NCI-H2029 (cell line): ENCODE measurements around the gene DCAF10.
"Not testable (repeated sequence)": the region's sequence is repeated elsewhere in the genome, so short reads cannot be mapped to it uniquely, and the experiment has no call there.

ENCODE experiments used
- DNase-seq: peaks from one replicate; lab custom pipeline; 2025; lab: John Stamatoyannopoulos, UW

DCAF10 gene

DNA sequence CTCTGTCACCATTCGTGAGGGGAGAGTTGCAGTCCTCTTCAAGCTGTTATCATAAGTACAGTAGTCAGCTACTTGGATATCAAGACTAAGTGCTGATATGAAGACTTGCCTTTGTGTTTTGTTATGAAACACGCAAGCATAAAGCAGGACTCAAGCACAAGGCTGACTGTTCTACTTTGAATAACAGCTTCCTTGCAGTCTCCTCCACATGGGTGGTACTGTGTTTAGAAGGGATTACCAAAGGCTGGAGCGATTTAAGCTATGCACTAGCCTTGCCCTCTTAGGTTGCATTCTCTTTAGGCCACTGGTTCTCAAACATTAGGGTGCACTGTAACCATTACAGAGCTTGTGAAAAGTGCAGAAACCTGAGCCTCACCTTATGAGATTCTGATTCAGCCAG, 61.9 kb downstream of the DCAF10 start:
- no peak for DNase-seq

DNA sequence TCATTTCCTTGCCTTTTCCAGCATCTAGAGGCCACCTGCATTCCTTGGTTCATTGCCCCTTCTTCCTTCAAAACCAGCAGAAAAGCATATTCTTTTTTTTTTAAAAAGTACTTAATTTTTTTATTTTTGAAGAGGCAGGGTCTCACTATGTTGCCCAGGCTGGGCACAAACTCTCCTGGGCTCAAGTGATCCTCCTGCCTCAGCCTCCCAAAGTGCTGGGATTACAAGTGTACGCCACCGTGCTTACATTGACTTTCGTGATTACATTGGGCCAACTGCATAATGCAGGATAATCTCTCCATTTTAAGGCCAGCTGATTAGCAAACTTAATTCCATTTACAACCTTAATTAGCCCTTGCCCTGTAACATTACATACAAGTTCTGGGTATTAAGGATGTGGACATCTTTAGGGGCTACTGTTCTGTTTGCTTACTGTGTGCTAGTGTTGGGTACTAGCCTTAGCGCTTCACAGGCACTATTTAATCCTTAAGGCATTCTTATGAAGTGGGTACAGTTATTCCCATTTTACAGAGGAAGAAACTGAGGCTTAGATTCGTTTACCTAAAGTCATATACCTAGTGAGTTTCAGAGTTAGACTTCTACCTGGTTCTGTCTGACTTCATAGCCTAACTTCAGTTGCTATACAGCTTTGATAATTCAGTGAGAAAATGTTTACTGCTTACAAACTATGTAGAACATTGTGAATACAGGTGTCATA, 69.6 kb downstream of the DCAF10 start:
- no peak for DNase-seq

DNA sequence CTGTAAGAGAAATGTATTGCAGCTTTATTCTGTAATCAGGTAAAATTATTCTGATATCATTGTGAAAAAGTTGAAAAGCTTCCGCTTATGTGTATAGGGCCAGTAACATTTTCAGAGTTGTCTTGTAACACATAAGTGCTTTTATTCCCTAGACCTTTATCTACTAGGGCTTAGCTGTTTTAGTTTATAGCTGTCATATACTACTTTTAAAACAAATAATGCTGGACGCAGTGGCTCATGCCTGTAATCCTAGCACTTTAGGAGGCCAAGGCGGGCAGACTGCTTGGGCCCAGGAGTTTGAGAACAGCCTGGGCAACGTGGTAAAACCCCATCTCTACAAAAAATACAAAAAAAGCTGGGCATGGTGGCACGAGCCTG, 70.2 kb downstream of the DCAF10 start:
- no peak for DNase-seq

DNA sequence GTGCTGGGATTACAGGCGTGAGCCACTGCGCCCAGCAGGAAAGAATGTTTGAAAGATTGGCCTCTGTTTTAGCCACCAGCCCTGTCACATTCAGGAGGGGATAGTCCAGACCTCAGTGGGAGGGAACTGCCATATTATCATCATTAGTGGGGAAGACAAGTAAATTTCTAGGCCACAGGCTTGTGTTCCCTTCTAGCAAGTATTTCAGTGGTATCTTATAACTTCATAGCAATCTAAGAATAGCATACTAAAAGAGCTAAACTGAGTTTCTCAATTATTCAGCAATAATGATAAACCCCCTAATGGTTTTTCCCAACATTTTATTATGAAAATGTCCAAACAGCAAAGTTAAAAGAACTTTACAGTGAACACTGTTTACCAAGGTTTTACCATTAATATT, 73.4 kb downstream of the DCAF10 start:
- DNase-seq: no peak

DNA sequence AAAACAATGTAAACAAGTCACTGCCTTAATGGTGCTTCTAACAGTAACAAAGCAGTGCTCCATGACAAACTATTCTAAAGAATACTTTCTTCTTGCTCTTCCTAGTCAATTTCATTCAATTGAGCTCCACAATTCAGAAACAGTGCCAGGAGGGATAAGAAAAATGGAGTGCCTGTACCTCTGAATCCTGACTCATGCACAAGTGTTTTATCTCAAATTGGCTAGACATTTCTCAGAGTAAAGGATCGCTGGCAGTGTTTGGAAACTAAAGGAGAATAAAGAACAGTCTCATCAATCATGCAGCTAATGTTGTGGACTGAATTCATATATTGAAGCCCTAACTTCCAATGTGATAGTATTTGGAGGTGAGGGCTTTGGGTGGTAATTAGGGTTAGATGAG, 75.8 kb downstream of the DCAF10 start:
- no peak for DNase-seq

DNA sequence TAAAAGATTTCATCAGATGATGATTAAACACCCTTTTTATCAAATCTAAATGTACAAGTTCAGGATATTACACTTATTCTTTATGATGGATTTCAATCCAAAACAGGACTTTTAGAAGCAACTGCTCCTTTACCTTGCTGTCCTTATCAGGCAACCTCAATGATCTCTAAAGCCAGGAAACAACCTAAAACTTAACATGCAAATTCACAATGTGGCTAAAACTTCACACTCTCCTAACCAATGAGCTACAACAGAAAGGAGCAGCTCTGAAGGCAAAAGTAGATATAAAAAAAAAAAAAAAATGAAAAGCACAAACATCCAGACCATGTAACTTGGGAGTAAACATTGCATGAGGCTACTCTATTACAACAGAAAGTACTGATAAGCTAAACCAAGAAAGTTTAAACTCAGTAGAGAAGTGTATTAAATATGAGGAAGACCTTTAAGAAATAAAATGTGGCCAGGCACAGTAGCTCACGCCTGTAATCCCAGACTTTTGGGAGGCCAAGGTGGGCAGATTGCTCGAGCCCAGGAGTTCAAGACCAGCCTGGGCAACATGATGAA, 80.4 kb downstream of the DCAF10 start:
- no peak for DNase-seq

DNA sequence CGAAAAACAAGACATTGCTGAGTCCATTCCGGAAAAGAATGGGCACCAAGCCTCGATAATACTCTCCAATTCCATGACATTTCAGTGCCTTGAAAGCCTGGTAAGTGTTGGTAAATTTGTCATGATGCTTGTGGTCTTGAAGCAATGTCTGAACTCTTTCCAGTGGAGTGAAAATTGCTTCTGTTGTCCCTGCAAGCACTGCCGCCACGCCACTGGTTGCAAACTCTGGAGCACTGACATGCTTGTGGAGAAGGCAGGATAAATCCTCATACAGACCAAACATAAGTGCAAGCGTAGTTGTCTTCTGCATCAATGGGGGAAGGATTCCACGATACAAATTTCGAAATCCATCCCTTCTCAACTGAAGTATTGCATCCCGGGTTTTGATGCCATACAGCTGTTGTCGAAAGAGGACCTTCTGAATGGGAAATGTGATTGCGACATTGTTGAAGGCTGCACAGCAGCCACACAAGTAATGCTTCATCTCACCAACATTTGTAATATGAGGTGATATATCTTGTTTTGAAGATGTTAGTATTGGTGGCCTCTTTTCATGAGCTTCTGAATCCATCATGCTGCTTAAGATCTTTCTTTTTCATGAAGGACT, 87.5 kb downstream of the DCAF10 start:
- DNase-seq: not testable (repeated sequence)

DNA sequence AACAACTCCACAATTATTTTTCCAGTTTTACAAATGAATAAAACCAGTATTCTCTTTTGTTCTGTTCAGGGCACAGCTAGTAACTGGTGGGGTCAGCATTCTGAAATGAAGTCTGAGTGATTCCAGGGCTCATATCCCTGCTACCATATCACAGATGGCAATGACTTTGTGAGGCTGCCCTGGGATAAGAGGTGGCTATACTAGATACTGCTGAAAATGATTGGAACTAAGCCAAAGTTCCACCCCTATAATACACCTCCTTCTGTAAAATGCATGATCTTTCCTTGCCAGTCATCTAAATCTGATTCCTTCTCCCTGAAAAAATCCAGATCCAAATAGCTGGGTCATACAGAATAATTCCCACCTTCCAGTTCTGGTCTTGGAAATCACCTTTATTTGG, 88.9 kb downstream of the DCAF10 start:
- DNase-seq: no peak

DNA sequence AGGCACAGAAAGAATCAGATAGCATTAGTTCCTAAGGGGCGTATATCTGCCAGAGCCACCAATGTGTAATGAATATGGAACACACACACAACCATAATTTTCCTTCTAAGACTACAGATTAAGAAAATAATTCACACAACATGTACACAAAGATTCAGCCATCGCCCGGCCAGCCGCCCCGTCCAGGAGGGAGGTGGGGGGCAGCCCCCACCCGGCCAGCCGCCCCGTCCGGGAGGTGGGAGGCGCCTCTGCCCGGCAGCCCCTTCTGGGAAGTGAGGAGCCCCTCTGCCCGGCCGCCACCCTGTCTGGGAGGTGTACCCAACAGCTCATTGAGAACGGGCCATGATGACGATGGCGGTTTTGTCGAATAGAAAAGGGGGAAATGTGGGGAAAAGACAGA, 90.4 kb downstream of the DCAF10 start:
- not testable (repeated sequence) for DNase-seq

DNA sequence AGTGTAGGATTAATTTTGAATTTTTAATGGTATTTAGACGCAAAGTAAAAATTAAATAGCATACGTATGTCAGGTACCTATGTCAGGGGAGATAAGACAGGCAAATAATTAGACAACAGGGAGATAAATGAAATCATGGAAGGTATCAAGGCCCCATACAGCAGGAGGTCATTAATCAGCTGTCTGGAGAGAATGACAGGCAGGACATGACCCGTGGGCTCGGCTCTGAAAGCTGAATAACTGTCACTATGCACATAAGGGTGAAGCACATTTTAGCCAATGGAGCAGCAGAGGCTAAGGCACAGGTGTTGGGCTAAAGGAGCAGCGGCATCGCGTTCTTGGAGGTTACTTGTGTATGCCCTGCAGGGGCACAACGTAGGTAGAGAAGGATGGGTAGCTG, 91.5 kb downstream of the DCAF10 start:
- DNase-seq: no peak

DNA sequence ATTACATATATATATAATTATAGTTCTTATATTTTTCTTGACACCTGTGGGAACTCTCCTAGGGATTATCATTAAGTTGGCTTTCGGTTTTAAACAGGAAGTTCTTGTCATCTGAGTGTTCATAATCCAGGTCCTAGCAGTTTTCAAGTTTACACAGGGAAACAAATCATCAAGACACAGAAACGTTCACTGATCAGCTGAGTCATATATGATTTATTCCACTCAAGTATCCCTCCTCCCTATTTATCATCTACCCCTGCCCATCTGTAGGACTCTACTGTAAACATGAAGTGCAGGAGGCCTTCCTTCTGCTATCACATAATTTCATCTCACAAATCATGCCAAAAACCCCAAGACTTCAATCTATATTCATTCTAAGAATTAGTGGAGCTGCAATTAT, 97.1 kb downstream of the DCAF10 start:
- no peak for DNase-seq

DNA sequence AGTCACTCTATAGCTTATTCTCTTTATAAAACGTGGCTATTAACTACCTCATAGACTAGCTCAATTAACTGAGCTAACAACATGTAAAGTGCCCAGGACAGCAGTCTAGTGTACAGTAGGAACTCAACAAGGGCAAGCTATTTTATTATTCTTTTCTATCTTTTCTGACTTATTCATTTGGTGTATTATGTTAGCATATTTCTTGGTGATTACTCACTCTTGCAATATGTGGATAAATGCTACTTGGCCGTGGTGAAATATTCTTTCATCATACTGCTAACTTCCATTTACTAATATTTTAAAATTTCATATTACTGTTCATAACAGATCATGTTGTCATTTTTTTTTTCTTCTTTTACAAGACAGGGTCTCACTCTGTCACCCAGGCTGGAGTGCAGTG, 98.4 kb downstream of the DCAF10 start:
- DNase-seq: no peak

DNA sequence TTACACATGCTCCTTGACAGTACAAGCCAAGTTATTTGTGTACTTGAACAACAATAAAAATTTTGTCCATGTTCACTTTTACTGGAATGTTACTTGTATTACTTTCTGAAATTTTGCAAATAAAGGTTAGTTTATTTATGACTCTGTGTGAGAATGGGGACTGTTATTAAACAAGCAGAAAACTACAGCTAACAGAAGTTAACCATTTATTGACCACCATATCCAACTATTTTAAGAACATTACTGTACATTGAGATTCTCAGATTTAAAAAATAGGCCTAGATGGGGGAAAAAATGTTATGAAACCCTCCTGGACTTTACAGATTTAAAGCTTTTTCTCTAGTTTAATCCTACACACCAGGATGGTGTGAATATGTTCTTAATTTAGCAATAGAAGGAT, 101.5 kb downstream of the DCAF10 start:
- DNase-seq: no peak

DNA sequence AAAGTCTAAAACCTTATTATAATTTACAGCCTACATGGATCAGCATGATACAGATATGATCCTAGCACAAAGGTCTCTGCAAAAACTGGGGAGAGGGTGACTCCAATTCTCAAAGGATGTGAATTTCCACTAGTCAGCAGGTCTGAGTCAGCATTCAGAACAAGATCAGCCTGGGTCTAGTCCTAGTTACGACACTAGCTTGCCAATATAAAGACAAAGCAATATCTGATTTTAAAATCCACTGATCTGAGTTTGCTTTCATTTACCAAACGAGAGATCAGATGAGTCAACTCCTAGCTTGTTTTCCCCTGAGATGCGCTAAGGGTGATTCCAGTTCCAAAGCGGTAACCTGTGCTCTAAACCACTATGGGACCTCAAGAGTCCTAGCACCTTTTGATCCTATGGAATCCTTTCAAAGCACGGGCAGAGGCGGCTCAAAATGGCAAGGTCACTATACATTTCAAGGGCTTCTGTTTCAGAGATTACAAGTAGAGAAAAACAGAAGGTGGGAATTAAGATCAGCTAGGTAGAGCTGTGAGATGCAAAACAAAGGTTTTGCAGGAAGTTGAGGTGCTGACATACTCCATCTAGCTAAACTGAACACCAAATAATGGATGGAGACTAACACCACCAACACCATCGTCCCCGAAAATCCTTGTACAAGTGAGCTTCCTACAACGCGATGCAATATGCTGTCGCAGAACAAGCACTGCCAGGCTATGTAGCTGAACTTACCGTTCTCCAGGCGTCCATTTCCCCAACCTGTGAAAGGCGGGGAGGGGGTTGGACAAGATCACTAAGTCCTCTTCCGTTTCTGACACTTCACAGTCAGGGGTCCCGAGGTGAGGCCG, 102.4 kb downstream of the DCAF10 start:
- no peak for DNase-seq

DNA sequence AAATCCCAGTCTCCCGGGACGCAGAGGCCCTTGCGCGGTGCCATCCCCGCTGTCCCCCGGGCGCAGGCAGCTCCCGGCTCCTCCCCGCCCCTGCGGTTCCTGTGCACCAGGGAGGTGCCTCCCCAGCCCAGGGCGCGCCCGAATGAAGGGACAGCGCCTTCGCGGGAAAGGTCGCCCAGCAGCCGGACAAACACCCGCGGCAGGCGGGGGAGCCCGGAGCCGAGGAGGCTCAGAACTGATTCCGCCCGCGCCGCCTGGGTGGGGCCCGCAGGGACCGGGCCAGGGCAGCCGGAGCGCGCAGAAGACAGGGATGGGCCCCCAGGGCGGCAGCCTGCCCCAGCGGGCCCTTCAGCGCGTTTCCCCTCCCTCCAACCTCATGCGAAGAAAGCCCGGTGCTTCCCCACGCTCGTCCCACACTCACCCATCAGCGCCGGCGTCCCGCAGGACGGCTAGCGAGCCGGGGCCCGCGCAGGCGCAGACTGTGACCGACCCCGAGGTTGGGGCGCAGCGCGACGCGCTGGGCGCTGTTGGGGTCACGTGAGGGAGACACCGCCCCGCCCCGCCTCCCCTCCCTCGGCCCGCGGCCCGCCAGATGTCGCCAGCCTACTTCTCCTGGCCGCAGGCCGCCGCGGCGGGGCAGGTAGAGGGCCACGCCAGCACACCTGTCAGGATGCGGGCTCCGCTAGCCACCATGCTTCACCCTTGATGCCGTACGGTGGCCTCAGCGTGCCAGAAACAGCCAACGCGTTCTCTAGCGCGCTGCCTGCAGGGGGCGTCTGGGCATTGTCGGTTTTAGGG, 103.2 kb downstream of the DCAF10 start, which contains the start of gene SLC25A51:
Gene SLC25A51 (minus strand): TSS at position 481 of the 798 bp plus-strand sequence. CDS start 15,577 bp downstream, outside the sequence.
- peak; percentile 92 for DNase-seq

DNA sequence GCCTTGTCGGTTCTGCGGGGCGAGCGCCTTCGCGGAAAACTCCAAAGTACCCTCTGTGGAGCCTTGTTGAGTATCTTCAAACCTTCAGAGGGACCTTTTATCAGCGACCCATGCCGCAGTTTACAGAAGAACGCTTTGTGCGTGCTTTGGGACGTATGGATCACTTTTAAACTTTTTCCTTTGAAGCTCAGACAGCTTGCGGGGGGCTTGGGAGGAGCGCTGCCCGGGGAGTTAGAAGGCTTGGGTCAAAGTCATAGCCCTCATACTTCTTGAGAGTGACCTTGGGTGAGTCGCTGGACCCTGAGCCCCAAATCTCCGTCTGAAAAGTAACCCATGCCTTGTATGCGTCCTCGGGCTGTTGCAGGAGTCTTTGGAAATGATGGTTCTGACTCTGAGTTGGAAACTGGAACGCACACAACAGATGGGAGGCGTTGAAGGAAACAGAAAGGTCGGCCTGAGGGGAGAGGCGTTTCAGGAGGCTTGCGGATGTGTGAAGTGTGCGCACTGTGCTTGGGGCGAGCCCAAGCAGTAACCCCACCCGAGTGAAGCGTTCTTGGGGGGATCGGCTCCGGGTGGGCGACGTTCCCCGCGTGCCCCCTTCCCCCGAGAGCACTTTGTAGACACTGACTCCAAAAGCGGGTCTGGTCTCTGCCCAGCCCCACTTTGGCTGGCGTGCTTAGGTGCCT, 104.0 kb downstream of the DCAF10 start:
- DNase-seq: no peak

DNA sequence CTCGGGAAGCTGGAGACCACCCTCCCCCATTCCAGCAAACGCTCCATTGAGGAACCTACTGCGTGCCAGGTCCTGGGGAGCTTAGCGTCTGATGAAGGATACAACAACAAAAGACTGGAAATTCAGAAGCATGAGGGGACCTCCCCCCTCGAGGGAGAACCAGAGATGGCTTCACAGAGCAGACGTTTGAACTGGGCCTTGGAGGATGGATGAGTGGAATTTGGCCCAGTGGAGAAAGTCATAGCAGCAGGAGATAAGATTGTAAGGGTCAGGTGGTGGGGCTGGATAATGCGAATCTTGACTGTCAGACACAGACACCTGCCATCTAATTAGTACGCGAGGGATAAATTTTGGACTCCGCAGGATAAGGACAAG, 104.5 kb downstream of the DCAF10 start:
- no peak for DNase-seq

DNA sequence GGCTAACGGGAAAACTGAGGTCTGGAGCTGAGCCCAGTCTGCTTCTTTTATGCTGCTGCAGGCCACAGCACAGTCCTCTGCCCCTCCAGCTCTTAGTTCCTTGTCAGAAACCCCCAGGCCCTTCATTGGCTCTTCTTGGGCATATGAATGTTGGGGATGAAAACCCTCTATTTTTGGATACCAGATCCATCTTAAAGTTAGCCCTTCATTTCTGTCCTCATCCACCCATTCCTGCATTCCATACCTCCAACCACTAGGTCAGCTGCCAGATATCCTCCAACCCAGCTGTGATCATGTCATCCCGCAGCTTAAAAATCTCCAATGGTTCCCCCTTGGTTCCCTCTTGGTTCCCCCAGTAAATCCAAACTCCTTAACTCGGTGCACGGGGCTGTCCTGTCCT, 105.2 kb downstream of the DCAF10 start:
- no peak for DNase-seq

DNA sequence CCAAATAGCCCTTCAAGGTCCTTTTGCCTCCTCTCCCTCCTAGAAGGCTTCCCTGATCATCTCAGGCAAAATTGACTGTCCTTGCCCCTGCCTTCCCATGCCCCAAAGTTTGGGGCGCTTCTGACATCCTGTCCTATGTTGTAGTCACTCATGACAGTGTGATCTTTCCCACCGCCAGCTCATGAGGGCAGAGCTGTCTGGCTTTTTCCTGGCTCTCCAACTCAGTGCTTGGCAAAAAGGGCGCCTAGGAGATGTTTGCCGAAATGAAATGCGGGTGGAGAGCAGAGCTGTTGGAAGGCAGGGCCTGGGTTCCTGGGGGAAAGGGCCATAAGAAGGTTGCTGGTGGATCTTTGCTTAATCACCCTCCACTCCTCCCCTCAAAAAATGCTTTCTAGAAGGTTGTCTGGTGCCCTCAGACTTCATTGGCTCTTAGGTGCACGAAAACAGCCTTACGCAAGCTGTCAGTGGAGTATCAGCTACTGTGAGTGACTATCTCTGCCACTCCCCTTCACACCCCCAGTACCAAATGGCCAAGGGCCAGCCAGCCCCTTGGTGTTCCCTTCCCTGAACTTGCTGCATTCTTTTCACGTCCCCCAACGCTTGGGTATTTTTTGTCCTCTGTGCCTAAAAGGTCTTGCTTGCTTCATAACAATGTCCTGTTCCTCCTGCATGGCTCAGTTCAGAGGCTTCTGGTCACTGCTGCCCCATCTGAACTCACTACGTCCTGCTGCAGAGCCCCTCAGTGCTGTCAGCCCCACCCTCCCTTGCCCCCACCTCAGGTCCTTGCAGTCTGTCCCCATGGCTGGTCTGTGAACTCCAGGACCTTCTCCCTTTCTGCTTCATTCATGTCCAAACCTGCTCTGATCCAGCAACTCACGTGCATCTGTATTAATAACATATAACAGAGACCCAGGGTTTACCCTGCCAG, 106.0 kb downstream of the DCAF10 start:
- DNase-seq: no peak

DNA sequence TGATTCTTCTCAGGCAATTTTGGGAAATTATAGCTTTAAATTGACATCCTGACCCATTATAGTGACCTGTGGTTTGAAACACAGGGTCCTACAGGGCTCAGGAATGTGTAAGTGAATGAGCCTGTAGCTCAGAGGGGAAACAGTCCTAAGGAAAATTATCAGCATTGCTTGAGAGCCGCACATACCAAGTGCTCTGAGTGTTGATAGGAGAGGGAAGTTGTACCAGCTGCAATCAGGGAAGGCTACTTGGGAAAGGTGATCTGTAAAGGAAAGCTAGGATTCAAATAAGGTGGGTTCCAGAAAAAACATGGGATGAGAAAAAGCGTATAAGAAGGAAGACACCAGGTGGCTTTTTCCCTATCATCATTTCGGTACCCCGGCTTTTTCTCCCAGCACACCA, 107.7 kb downstream of the DCAF10 start:
- DNase-seq: no peak
